Liver (tissue), 3 donors: Measurements from ENCODE around the gene HHAT.

Source experiments
- FOXA1 ChIP-seq: IDR thresholded peaks from 2 replicates; pipeline ENCODE4 v1.6.1; 2016; ENCODE audit warnings: antibody characterized with exemption
- GABPA ChIP-seq, 2 donors: IDR thresholded peaks in 1 of 2; conservative IDR thresholded peaks in 1 of 2; 2 replicates each; pipeline ENCODE4 v1.6.1; 2016; ENCODE audit warnings: antibody characterized with exemption in 2 of 2, mild to moderate bottlenecking in 1 of 2, moderate library complexity in 1 of 2
- MAX ChIP-seq: IDR thresholded peaks from 2 replicates; pipeline ENCODE4 v1.6.1; 2016; ENCODE audit warnings: antibody characterized with exemption
- RAD21 ChIP-seq, 2 donors: IDR thresholded peaks; 2 replicates each; pipeline ENCODE4 v1.6.1; 2016; ENCODE audit warnings: antibody characterized with exemption in 2 of 2, mild to moderate bottlenecking in 2 of 2
- RXRA ChIP-seq, 2 donors: IDR thresholded peaks; 2 replicates each; pipeline ENCODE4 v1.6.1; 2017 to 2018; ENCODE audit warnings: antibody characterized with exemption in 2 of 2, mild to moderate bottlenecking in 1 of 2
- ZBTB33 ChIP-seq: IDR thresholded peaks from 2 replicates; pipeline ENCODE4 v1.6.1; 2016; ENCODE audit warnings: antibody characterized with exemption
- TF ChIP-seq, protein P1 (sequence below): fragments of 150-350 bp; IDR thresholded peaks from 2 replicates; pipeline ENCODE4 v1.5.1; 2017; ENCODE audit warnings: improper control_type of control experiment, low read depth, low read length; ENCODE audit not compliant: missing input control
- TF ChIP-seq, protein P2 (sequence below): IDR thresholded peaks from 2 replicates; pipeline ENCODE4 v1.6.1; 2016; ENCODE audit warnings: antibody characterized with exemption, mild to moderate bottlenecking
- donor health status: healthy.
- donor health status: healthy.

DNA sequence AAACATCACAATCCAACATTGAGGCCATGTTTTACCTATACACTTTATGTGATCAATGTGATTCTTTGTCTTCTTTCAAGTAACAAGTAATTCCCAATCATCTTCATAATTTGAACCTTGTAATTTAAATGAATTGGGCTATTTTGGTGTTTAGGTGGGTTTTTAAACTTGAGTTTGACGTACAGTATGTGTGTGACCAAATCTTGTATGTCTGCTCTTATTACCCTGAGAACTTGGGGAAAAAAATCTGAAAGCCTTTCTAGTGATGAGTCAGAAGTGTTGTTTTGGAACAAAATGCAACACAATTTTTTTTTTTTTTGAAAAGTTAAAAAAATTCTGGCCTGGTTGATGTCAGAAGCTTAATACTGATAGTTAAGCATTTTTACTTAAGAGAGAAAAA, 68.5 kb downstream of the HHAT start:
- TF ChIP-seq, protein P1, sequence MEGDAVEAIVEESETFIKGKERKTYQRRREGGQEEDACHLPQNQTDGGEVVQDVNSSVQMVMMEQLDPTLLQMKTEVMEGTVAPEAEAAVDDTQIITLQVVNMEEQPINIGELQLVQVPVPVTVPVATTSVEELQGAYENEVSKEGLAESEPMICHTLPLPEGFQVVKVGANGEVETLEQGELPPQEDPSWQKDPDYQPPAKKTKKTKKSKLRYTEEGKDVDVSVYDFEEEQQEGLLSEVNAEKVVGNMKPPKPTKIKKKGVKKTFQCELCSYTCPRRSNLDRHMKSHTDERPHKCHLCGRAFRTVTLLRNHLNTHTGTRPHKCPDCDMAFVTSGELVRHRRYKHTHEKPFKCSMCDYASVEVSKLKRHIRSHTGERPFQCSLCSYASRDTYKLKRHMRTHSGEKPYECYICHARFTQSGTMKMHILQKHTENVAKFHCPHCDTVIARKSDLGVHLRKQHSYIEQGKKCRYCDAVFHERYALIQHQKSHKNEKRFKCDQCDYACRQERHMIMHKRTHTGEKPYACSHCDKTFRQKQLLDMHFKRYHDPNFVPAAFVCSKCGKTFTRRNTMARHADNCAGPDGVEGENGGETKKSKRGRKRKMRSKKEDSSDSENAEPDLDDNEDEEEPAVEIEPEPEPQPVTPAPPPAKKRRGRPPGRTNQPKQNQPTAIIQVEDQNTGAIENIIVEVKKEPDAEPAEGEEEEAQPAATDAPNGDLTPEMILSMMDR: no peak
- TF ChIP-seq RXRA (IDR thresholded peaks at IDR 0.05): no peak
- no peak for TF ChIP-seq GABPA (IDR thresholded peaks at IDR 0.05 in 1 of 2, conservative IDR thresholded peaks at IDR 0.05 in 1 of 2)
- no peak for TF ChIP-seq FOXA1
- TF ChIP-seq, protein P2, sequence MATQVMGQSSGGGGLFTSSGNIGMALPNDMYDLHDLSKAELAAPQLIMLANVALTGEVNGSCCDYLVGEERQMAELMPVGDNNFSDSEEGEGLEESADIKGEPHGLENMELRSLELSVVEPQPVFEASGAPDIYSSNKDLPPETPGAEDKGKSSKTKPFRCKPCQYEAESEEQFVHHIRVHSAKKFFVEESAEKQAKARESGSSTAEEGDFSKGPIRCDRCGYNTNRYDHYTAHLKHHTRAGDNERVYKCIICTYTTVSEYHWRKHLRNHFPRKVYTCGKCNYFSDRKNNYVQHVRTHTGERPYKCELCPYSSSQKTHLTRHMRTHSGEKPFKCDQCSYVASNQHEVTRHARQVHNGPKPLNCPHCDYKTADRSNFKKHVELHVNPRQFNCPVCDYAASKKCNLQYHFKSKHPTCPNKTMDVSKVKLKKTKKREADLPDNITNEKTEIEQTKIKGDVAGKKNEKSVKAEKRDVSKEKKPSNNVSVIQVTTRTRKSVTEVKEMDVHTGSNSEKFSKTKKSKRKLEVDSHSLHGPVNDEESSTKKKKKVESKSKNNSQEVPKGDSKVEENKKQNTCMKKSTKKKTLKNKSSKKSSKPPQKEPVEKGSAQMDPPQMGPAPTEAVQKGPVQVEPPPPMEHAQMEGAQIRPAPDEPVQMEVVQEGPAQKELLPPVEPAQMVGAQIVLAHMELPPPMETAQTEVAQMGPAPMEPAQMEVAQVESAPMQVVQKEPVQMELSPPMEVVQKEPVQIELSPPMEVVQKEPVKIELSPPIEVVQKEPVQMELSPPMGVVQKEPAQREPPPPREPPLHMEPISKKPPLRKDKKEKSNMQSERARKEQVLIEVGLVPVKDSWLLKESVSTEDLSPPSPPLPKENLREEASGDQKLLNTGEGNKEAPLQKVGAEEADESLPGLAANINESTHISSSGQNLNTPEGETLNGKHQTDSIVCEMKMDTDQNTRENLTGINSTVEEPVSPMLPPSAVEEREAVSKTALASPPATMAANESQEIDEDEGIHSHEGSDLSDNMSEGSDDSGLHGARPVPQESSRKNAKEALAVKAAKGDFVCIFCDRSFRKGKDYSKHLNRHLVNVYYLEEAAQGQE: no peak
- TF ChIP-seq MAX: no peak
- no peak for TF ChIP-seq ZBTB33
- no peak for TF ChIP-seq RAD21 (IDR thresholded peaks at IDR 0.05)
